GM18520 (cell line): ENCODE measurements around the gene PACSIN1.

ENCODE experiments used
- ATAC-seq: cut with Tn5 transposase; IDR thresholded peaks from one replicate; pipeline ENCODE4 v1.9.1; 2021; ENCODE audit not compliant: unreplicated experiment

Gene PACSIN1

DNA sequence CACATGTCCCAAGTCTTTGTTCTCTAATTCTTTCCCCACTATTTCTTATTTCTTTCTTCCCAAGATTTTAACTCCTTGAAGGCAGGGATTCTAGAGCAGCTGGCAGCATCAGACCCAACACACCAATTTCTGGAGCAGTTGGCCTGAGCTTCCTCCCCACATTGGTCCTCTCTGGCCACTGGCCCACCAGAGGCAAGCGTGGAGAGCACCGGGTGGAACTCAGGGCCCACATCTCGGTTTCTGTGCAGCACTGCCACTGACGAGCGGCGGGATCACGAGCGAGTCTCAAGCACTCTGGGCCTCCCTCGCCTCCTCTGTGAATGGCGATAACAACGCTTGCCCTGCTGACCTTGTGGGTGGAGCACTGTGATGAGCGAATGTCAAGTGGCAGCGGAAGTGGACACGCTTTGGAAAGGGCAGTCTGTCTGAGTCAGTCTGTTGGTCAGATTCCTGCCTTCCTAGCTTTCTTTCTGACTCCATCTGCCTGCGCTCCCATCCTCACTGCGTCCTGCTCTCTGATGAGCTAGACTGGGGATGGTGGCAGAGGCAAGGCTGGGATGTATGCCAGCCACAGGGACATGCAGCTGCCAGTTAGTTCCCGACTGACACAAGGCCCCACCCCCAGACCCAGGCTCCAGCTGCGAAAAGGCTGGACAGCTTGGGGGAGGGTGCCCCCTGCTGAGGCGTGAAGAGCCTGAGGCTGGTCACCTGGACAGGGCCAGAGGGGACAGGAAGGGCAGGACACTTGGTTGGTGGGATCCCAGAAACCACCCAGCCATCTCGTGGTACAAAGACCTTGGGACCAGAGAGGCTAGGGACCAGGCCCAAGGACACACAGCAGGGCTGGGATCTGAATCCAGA, 94.7 kb downstream of the PACSIN1 start:
- no peak for ATAC-seq

DNA sequence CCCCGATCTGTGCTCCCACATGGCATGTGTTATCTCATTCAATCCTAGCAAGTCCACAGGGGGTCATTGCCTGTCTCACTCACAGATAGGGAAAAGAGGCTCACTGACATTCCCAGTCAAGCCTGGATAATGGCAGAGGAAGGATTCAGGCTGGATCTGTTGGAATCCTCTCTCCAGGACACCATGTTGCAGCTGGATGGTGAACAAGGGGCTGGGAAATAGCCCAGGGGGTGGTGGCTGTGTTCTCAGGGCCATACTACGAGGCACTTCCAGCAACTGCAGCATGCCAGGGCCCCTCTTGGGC, 95.3 kb downstream of the PACSIN1 start:
- no peak for ATAC-seq

DNA sequence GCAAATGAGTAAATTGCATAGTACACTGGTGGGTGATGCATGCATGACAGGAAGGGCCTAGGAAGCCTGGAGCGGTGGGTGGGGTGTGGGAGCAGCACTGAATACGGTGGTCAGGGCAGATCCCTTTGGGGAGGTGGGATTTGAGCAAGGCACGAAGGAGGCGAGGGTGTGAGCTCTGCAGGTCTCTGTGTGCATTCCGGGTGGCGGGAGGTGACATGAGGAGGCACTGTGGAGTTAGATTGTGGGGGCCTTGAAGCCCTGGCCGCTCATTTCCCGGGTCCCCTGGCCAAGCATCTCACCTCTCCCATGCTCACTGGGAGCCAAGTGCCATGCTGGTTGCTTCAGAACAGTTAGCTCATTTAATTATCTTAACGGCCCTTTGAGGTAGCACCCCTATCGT, 96.5 kb downstream of the PACSIN1 start:
- no peak for ATAC-seq

DNA sequence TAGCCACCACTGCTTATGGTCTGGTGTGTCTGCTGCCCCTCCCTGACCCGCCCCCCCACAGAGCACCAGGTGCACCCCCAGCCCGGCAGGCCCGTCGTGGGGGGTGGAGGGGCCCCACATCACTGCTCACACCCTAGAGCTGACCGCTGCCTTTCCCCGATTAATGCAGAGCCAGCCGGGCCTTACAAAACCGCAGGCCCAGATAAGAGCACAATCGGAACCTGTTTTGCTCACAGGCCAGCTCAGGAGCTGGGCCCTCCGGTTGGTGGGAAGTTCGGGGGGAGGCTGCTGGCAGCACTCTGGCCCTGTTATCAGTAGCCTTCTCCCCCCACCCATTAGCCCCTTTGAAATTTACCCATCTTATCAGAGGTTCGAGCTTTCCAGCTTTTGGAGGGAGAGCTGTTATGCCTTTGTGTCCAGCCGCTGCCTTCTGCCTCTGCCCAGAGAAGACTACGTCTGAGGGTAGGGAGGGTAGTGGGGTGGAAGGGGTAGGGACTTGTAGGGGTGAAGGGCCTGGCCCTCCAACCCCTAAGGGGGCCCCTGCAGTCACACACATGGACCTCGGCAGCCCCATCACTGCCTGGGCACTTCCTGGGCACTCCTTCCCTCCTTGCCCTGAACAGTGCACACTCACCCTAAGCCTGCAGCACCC, 97.1 kb downstream of the PACSIN1 start:
- ATAC-seq, result no peak

DNA sequence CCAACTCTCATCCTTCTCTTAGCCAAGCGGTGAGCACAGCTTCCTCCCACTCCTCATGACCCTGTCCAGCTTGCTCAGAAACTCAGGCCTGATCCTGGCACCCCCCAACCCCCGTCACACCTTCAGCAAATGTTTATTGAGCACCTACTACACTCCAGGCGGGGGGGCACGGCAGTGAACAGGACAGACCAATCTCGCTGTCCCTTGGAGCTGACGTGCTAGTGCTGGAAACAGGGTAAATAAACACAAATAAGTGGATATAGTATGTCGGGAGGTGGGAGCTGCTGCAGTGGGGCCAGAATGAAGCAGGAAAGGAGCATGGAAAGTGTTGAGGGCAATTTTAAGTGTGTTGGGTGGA, 97.6 kb downstream of the PACSIN1 start:
- ATAC-seq, result no peak

DNA sequence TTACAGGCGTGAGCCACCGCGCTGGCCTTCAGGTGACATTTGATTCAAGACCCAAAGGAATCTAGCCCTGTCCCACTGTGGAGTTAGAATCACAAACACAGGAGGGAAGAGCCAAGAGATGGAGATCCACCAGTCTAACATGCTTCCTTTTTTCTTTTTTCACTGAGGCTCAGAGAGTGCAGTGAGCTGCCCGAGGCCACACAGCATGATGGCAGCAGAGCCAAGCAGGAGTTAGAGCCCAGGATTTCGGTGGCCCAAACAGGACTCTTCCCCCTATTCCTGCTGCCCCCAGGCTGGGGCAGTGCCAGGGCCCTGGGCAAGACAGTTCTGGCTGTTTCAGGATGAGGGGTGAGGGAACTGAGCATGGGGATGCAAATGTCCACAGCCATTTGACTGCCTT, 98.3 kb downstream of the PACSIN1 start:
- ATAC-seq, result no peak

DNA sequence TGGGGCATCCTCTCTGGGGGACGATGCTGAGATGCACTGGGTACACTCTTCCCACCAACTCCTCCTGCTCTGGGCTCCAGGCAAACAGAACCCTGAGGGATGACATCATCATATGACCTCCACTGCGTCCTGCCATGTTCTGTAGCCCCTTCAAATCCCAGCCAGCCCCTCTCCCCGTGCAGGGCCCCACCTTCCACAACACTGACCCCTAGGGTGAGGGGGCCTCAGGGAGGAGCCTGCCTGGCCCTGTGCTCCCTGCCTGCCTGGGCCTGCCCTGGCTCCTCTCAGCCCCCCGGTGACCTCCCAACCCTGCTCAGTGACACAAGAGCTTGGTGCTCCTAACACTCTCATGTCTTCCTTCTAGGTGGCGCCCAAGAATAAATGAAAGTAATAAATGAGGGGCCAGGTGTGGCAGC, 99.9 kb downstream of the PACSIN1 start:
- no peak for ATAC-seq

DNA sequence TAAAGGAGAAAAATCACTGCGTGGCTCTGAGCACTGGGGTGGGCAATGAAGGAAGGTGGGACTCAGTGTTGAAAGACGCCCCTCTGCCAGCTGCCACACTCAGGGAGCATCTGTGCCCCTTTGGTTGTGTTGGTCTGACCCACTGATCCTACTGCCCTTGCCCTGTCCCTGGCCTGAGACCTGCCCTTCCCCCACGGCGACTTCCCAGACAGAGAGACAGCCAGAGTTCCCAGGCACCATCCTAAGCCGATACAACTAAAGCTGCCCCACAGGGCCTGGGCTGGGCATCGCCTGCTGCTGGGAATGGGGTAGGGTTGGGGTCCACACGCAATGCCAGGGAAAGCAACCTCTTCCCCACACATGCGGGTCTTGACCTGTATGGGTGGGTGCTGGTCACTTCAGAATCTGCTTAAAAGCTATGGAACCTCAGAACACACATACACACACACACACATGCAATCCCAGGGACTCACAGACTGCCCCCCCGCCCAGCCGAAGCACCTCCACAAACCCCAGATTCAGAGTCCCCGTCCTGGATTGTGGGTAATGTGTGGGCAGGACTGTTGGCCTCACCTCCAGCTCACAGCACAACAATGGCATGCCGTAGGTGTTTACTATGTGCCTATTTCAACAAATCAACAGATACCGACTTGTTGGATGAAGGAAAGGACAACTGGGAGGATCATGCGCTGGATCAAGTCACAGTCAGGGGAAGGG, 101.1 kb downstream of the PACSIN1 start:
- ATAC-seq, result no peak

DNA sequence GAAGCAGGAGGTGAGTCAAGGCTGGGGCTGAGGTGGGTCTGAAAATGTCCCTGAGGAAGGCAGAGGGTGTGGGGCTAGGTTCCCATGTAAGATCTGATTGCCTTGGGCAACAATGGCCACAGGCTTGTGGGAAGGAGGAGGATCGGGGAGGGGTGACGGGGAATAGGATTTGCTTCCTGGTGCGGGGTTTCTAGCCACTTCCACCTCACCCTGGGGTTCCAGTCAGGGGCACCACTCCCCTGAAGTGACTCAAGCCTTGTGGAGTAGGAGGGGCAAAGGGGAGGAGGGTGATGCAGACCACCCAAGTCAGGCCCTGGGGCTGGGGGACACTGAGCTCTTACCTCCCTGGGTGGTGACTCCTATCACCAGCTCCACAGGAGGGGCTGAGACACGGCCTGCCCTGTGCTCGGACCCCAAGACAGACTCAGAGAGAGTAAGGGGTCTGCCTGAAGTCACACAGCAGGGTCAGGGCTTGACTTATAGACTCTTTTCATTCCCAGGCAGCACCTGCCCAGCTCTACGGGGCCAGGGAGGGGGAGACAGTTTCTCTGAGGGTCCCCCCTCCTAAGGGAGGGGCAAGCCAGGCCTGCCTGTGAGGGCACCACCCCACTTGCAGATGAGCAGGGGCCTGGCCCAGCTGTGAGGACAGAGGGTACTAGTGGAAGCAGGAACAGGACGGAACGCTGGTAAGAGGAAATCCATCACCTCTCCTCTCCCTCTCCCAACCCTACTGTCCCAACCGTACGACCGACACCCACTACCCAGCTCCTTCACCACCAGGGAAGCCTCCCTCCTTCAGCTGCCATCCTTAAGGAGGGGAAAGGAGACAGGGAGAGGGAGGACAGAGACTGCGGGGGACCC, 102.7 kb downstream of the PACSIN1 start:
- ATAC-seq, result no peak

DNA sequence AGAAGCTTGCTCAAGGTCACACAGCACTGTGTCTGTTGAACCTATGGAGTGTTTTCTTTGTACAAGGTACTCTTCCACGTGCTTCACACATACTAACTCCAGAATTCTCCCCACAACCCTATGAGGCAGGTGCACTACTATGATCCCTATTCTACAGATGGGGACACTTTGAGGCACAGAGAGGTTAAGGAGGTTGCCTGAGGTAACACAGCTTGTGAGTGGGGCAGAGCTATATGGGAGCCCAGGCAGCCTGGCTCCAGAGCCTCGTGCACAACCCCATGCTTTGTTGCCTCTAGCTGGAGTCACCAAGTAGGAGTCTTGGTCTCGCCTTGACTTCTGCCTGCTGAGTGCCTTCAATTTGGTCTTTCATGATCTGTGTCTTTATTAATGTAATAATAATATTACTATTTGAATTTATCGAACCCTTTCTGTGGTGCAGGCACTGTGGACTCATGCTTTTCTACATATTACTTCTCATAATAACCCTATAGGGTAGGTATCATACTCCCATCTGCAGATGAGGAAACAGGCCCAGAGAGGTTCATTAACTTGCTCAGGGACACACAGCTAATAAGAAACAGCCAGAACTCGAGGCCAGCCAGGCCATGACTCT, 103.6 kb downstream of the PACSIN1 start:
- no peak for ATAC-seq

DNA sequence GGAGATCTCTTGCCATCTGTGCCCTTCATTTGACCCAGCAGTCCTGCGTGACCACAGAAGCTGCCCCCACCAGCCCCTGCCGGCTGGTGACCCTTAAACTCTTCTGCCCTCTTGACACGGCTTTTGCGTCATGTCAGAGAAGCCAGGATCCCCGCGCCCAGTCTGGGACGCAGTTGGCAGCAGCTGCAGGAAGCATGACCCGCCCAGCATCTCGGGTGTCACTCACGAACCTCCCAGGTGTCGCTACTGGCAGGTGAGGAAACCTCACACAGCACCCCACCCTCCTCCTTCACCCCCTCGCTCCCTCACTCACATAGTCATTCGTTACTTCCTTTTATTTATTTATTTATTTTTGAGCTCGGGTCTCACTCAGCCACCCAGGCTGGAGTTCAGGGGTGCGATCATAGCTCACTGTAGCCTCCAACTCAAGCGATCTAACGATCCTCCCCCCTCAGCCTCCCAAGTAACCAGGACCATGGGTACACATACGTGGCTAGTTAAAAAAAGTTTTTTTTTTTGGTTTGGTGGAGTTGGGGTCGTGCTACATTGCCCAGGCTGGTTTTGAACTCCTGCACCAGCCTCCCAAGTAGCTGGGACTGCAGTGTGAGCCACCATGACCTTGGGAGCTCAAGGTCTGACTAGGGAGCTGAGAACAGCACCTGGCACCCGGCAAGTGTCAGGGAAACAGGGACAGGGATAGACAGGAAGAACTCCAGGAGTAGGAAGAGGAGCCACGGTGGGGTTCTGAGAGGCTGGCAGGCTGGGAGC, 104.4 kb downstream of the PACSIN1 start:
- ATAC-seq, result no peak

DNA sequence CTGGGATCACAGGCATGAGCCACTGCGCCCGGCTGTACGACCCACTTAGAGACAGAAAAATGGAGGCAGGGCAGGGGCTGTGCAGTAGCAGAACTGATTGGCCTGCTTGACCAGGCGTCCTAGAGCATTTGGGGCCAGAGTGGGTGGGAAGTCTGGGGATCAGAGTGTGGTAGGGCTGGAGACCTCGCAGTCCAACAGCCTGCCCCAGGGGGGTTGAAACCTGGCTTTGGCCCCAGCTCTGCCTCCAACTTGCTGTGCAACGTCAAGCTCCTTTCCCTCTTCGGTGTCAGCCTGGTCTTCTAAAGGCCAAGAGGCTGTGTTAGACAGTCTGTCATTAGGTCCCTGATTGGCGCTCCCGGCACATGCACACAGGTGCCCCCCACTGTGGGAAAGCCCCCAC, 105.5 kb downstream of the PACSIN1 start:
- no peak for ATAC-seq

DNA sequence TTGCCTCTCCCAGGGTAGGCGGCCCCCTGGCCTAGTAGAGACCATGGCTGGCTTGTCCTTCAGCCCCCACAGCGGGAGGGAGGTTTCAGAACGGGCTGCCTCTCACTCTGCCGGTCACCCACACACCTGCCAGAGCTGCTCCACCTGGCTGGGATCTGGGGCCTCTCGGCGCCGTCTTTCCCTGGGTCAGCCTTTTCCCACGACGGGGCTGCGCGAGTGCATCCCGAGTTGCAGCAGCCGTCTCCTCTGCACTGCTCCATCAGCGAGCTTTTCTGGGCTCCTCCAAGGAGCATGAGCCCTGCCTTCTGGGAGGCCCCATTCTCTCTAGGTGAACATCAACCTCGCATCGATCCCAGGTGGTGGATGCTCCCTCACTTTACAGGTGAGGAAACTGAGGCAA, 106.1 kb downstream of the PACSIN1 start:
- no peak for ATAC-seq

DNA sequence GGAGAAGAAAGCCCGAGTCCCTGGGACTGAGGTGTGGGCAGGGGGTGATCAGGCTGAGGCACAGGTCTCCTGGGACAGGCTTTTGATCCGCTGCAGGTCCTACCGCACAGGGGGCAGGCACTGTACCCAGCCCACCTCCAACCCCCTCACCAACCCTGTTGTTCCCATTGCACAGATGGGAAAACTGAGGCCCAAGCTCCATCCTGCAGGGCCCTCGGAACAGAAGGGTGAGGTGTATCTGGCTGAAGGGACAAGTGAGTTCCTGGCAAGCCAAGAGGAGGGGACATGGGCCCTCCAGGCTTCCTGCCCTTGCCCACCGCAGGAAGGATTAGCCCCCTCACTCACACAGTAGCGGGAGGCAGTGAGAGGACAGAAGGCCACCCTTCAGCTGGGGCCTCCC, 106.7 kb downstream of the PACSIN1 start:
- no peak for ATAC-seq

DNA sequence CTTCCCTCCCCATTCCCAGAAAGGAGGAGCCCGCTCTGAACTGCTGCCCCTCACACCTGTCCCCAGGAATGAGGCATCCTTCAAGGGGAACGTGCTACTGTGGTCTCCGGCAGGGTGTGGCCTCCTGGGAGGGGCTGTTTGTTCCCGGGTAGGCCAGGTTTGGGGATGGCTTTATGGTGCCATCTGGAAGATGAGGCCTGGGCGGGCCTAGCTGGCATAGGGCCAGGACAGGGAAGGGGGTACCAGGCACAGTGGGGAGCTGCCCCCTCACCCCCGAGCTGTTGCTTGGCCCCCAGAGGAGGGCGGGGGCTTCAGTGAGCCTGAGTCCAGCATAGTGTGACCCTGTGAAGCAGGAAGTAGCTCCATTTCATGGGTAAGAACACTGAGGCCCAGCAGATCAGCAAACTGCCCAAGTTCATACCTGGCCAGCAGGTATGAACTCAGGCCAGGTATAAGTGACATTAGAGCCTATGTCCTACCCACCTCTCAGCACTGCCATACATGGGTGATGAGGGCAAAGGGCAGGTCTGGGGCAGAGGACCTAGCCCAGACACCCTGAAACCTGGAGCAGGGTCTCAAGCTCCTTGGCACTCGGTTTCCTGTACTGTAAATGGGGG, 107.8 kb downstream of the PACSIN1 start:
- no peak for ATAC-seq

DNA sequence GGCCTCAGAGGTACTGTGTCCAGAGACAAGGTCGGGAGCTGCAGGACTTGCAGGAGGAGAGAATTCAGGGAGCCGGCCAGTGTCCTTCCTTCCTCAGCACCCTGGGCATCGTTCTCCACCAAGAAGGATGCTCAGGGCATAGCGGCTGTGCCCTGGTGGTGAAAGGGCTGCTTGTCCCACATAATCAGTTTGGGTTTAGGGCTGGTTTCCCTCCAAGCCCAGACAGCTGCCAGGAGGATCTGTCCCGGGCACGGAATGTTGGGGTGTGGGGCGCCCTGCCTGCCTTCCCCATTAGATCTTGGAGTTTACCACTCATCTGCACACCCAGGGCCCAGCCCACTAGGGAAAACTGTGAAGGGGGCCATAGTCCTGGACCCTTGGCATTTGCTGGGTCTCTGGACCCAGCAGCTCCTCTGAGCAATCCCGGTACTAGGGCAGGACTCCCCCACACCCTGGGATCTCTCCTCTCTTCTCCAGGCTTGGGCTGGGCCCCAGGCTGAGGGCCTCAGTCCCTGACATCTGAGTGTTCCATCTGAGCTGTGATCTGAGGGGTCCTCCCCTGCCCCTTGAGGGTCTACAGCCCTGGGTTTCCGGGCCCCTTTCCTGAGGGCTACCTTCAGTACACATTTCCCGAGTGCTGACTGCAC, 108.9 kb downstream of the PACSIN1 start:
- ATAC-seq, result no peak

DNA sequence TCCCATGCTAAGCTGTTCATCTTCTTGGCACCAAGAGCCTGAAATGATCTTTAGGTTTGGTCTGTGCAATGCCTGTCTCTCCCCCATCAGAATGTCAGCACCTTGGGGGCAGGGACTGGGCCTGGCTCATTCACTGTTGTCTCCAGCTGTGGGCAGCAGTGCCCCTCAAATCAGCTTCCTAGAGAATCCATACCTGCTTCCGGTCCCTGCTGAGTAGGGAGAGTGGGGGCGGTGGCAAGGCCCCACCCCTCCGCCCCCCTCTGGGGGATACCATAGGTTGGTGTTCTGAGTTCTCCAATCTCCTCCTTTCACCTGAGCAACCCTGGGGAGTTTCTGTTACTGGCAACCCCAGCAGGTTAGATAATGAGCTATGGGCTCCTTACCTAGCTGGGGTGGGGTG, 109.5 kb downstream of the PACSIN1 start:
- ATAC-seq, result no peak

DNA sequence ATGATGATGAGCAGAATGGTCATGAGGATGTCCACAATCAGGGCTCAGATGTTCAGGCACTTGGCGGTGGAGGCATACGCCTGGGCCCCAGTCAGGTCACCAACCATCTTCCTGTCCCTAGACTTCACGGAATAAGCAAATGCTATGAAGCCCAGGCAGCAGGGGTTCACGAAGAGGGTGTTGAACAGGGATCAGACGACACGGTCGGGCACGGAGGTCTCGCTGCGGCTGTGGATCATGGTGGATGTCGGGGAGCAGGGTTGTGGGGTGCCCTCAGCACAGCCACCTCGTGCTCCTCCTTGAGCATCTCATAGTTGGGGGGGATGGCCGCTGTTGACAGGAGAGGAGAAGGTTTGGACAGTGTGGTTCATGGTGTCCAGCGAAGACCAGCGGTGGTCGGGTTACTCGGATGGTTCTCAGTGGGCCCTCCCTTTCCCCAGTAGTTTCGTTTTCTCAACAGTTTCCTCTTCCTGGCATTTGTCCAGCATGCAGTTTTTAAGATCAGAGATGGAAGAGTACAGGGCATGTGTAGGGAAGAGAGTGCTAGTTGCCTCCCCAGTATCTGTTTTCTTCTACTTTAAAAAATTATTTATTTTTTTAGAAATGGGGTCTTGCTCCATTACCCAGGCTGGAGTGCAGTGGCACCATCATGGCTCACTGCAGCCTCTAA, 110.5 kb downstream of the PACSIN1 start:
- no peak for ATAC-seq
